Measurements from ENCODE around the gene DNMT3A.

DNA sequence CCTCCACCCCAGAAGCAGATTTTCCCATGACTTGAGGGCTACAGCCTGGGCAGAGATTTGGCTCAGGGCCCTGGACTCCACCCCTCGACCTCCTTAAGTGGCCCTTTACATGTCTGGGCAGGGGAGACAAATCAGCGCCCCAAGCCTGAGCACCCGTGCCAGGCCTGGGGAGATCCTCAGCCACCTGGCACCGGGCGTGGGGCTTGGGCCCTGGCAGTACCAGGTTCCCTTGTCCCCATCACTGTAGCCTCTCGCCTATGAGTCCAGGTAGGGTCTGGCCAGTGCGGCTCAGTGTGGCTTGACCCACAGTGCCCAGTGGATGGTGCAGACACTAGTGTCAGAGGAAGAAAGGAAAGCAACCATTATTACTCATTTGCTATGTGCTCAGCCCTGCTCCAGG is 22.0 kb upstream of the DNMT3A start:
- TF ChIP-seq TAF1 (IDR thresholded peaks at IDR 0.05; ENCODE audit: borderline replicate concordance, insufficient read depth, low read length) (no peak), SIN3A (IDR thresholded peaks at IDR 0.05; ENCODE audit: borderline replicate concordance, insufficient read depth, low read length) (no peak)
